GM18909 (cell line): Measurements from ENCODE around the gene LMAN1L.

Experiments used
- ATAC-seq: cut with Tn5 transposase; IDR thresholded peaks from one replicate; pipeline ENCODE4 v1.9.1; 2021; ENCODE audit warnings: mild to moderate bottlenecking; ENCODE audit not compliant: unreplicated experiment, poor library complexity

Gene LMAN1L

GRCh38 chr15:74850393-74850792 is 37.8 kb downstream of the LMAN1L start:
- no peak for ATAC-seq

- no peak for ATAC-seq
These were observed 39.3 kb downstream of the LMAN1L start for GRCh38 chr15:74851960-74852359.

- no peak for ATAC-seq
These were observed 41.9 kb downstream of the LMAN1L start for GRCh38 chr15:74854453-74855022.

GRCh38 chr15:74855857-74856256 is 43.2 kb downstream of the LMAN1L start:
- ATAC-seq = no peak

- ATAC-seq = no peak
These were observed 43.9 kb downstream of the LMAN1L start for GRCh38 chr15:74856537-74856936.

GRCh38 chr15:74857082-74857655 is 44.5 kb downstream of the LMAN1L start:
- peak; percentile 71 for ATAC-seq

GRCh38 chr15:74857671-74858368 is 45.2 kb downstream of the LMAN1L start:
- ATAC-seq = peak; percentile 19

GRCh38 chr15:74858369-74858740 is 45.7 kb downstream of the LMAN1L start:
- no peak for ATAC-seq

- no peak for ATAC-seq
These were observed 50.8 kb downstream of the LMAN1L start for GRCh38 chr15:74863239-74864056.

- ATAC-seq = no peak
These were observed 51.7 kb downstream of the LMAN1L start for GRCh38 chr15:74864296-74864695.

- ATAC-seq = no peak
These were observed 52.7 kb downstream of the LMAN1L start for GRCh38 chr15:74865316-74865715.

GRCh38 chr15:74866090-74866489 is 53.5 kb downstream of the LMAN1L start:
- no peak for ATAC-seq

- ATAC-seq = no peak
These were observed 54.9 kb downstream of the LMAN1L start for GRCh38 chr15:74867466-74868038.

GRCh38 chr15:74868059-74868458 is 55.4 kb downstream of the LMAN1L start:
- no peak for ATAC-seq

GRCh38 chr15:74869372-74869725 is 56.7 kb downstream of the LMAN1L start:
- no peak for ATAC-seq

GRCh38 chr15:74869726-74870407 is 57.2 kb downstream of the LMAN1L start:
- peak; percentile 51 for ATAC-seq

GRCh38 chr15:74870436-74871215 is 58.0 kb downstream of the LMAN1L start:
- ATAC-seq = no peak

- no peak for ATAC-seq
These were observed 60.0 kb downstream of the LMAN1L start for GRCh38 chr15:74872702-74873035.

GRCh38 chr15:74873036-74873755 is 60.6 kb downstream of the LMAN1L start, which contains the start of gene SCAMP2:
TSS of gene SCAMP2 (minus strand) at chr15:74873365. CDS start at chr15:74873255, 110 bp downstream.
- ATAC-seq = peak; percentile 84
